GM18507 (cell line): ENCODE measurements around the gene NUDT9.
"Not testable (repeated sequence)": the region's sequence is repeated elsewhere in the genome, so short reads cannot be mapped to it uniquely, and the experiment has no call there.

Experiments used
- DNase-seq: peaks from one replicate; pipeline ENCODE4 v3.0.0; 2011; ENCODE audit warnings: low read depth; ENCODE audit not compliant: insufficient read length; ENCODE audit errors: extremely low spot score
- FAIRE-seq: peaks from 2 replicates; lab custom pipeline; 2011; peaks lifted over from hg19 to GRCh38; lab: Jason Lieb, UNC

Gene NUDT9

GRCh38 chr4:87445964-87446363 lies 23.6 kb downstream of the NUDT9 start:
- DNase-seq: no peak
- FAIRE-seq: no peak

- not testable (repeated sequence) for DNase-seq, FAIRE-seq
Observed at GRCh38 chr4:87446375-87446774, 24.0 kb downstream of the NUDT9 start.

GRCh38 chr4:87451537-87451936 lies 29.2 kb downstream of the NUDT9 start:
- DNase-seq (no peak), FAIRE-seq (no peak)

- FAIRE-seq (no peak), DNase-seq (no peak)
Observed at GRCh38 chr4:87458913-87459312, 36.5 kb downstream of the NUDT9 start.

GRCh38 chr4:87461281-87461700 lies 38.9 kb downstream of the NUDT9 start:
- DNase-seq (no peak), FAIRE-seq (no peak)

GRCh38 chr4:87462102-87462501 lies 39.7 kb downstream of the NUDT9 start:
- no peak for FAIRE-seq
- DNase-seq: no peak

- DNase-seq: peak; percentile 5
Observed at GRCh38 chr4:87465739-87466366, 43.5 kb downstream of the NUDT9 start.

GRCh38 chr4:87469390-87469789 lies 47.0 kb downstream of the NUDT9 start:
- FAIRE-seq (no peak), DNase-seq (no peak)

More at GRCh38 chr4:87465739-87466366, 43.5 kb downstream of the NUDT9 start:
- no peak for FAIRE-seq

GRCh38 chr4:87476934-87477333 lies 54.6 kb downstream of the NUDT9 start:
- DNase-seq (no peak), FAIRE-seq (no peak)

- DNase-seq (no peak), FAIRE-seq (no peak)
Observed at GRCh38 chr4:87478732-87479250, 56.4 kb downstream of the NUDT9 start.

- DNase-seq: no peak
- FAIRE-seq: no peak
Observed at GRCh38 chr4:87481377-87481776, 59.0 kb downstream of the NUDT9 start.

- FAIRE-seq, DNase-seq: not testable (repeated sequence)
Observed at GRCh38 chr4:87483247-87483646, 60.9 kb downstream of the NUDT9 start.

GRCh38 chr4:87488666-87489065 lies 66.3 kb downstream of the NUDT9 start:
- FAIRE-seq, DNase-seq: not testable (repeated sequence)

GRCh38 chr4:87489678-87490077 lies 67.3 kb downstream of the NUDT9 start:
- FAIRE-seq (no peak), DNase-seq (no peak)

- DNase-seq: no peak
- FAIRE-seq: no peak
Observed at GRCh38 chr4:87490664-87491369, 68.4 kb downstream of the NUDT9 start.

- no peak for FAIRE-seq
- DNase-seq: no peak
Observed at GRCh38 chr4:87491436-87491835, 69.1 kb downstream of the NUDT9 start.

- not testable (repeated sequence) for FAIRE-seq, DNase-seq
Observed at GRCh38 chr4:87491851-87492250, 69.5 kb downstream of the NUDT9 start.

GRCh38 chr4:87493115-87493514 lies 70.7 kb downstream of the NUDT9 start:
- DNase-seq: no peak

GRCh38 chr4:87497159-87497558 lies 74.8 kb downstream of the NUDT9 start:
- FAIRE-seq (no peak), DNase-seq (no peak)

More at GRCh38 chr4:87493115-87493514, 70.7 kb downstream of the NUDT9 start:
- FAIRE-seq: no peak

GRCh38 chr4:87497578-87497977 lies 75.2 kb downstream of the NUDT9 start:
- no peak for FAIRE-seq
- no peak for DNase-seq

GRCh38 chr4:87498446-87498900 lies 76.1 kb downstream of the NUDT9 start:
- no peak for DNase-seq

More at GRCh38 chr4:87498446-87498900, 76.1 kb downstream of the NUDT9 start:
- FAIRE-seq: peak; percentile 67
